H1 (cell line): ENCODE data around the gene TET1. TPM values are rescaled to one million over a fixed set of nuclear protein-coding genes. Genes with fewer than 3 reads are reported as not detected.
A peak's percentile ranks its signal among the peaks of the same experiment; 100 is the strongest.

Experiments
- ASH2L ChIP-seq: fragments of 200-600, 300-600 bp; sonication (generic); IDR thresholded peaks from one replicate; pipeline ENCODE4 v1.7.1; 2017; ENCODE audit warnings: low read length
- ATF3 ChIP-seq: IDR thresholded peaks from 2 replicates; pipeline ENCODE4 v1.6.1; 2011; ENCODE audit warnings: low read depth, mild to moderate bottlenecking, low read length; ENCODE audit not compliant: insufficient read depth
- BACH1 ChIP-seq: IDR thresholded peaks from 2 replicates; pipeline ENCODE4 v1.6.1; 2012; ENCODE audit warnings: low read length, improper control_type of control experiment
- CBX8 ChIP-seq: fragments of 300-800, 300-1000 bp; sonication (generic); IDR thresholded peaks from 2 replicates; pipeline ENCODE4 v1.7.1; 2016; ENCODE audit warnings: low read depth, low read length, borderline replicate concordance
- CHD1 ChIP-seq: IDR thresholded peaks from 2 replicates; pipeline ENCODE4 v1.6.1; 2012; ENCODE audit warnings: low read depth, low read length, improper control_type of control experiment
- E2F6 ChIP-seq: IDR thresholded peaks from 2 replicates; pipeline ENCODE4 v1.6.1; 2012; ENCODE audit warnings: inconsistent platforms
- EGR1 ChIP-seq: IDR thresholded peaks from 2 replicates; pipeline ENCODE4 v1.6.1; 2011; ENCODE audit warnings: low read depth, low read length, borderline replicate concordance
- GABPA ChIP-seq: IDR thresholded peaks from 2 replicates; pipeline ENCODE4 v1.6.1; 2011; ENCODE audit warnings: mild to moderate bottlenecking, low read length, moderate library complexity, borderline replicate concordance; ENCODE audit not compliant: insufficient read depth
- HDAC2 ChIP-seq, 2 experiments: fragments of 300-600 bp in 1 of 2; sonication (generic) in 1 of 2; IDR thresholded peaks; 2 replicates each; pipeline ENCODE4 v1.6.1; 2011 to 2012; ENCODE audit warnings: low read depth in 2 of 2, low read length in 2 of 2, mild to moderate bottlenecking in 2 of 2, moderate library complexity in 2 of 2, borderline replicate concordance in 1 of 2, inconsistent platforms in 1 of 2
- MAX ChIP-seq: IDR thresholded peaks from 2 replicates; pipeline ENCODE4 v1.6.1; 2012; ENCODE audit warnings: inconsistent platforms
- POLR2A ChIP-seq, 2 experiments: IDR thresholded peaks; 1 replicate in 1 of 2; 2 replicates in 1 of 2; pipeline ENCODE4 v1.6.1; 2011; ENCODE audit warnings: low read depth in 2 of 2, low read length in 2 of 2, mild to moderate bottlenecking in 2 of 2; ENCODE audit errors: control extremely low read depth in 1 of 2
- POLR2AphosphoS5 ChIP-seq: IDR thresholded peaks from 2 replicates; pipeline ENCODE4 v1.6.1; 2011; ENCODE audit warnings: low read depth, low read length
- RBBP5 ChIP-seq: IDR thresholded peaks from 2 replicates; pipeline ENCODE4 v1.7.1; 2012; ENCODE audit warnings: low read depth, mild to moderate bottlenecking, inconsistent platforms, low read length, moderate library complexity, borderline replicate concordance
- SIN3A ChIP-seq, 2 experiments: IDR thresholded peaks in 1 of 2; conservative IDR thresholded peaks in 1 of 2; 2 replicates each; pipeline ENCODE4 v1.6.1; 2011 to 2012; ENCODE audit warnings: low read length in 2 of 2, improper control_type of control experiment in 1 of 2, low read depth in 1 of 2, mild to moderate bottlenecking in 1 of 2
- SIRT6 ChIP-seq: IDR thresholded peaks from one replicate; pipeline ENCODE4 v1.7.1; 2012; ENCODE audit warnings: low read length, inconsistent platforms
- SUZ12 ChIP-seq: fragments of 200-600 bp; sonication (generic); IDR thresholded peaks from 2 replicates; pipeline ENCODE4 v1.6.1; 2012; ENCODE audit warnings: mild to moderate bottlenecking, inconsistent platforms, low read length, moderate library complexity, mixed read lengths
- TAF1 ChIP-seq: IDR thresholded peaks from 2 replicates; pipeline ENCODE4 v1.6.1; 2011; ENCODE audit warnings: mild to moderate bottlenecking, low read depth, low read length
- TBP ChIP-seq: IDR thresholded peaks from 2 replicates; pipeline ENCODE4 v1.6.1; 2011; ENCODE audit warnings: low read depth, low read length, improper control_type of control experiment
- YY1 ChIP-seq: IDR thresholded peaks from 2 replicates; pipeline ENCODE4 v1.6.1; 2011; ENCODE audit warnings: low read depth, mild to moderate bottlenecking, low read length
- polyA plus RNA-seq, 7 experiments: library from polyadenylated mRNA; depleted of rRNA in 3 of 7; stranded (reverse) in 5 of 7; unstranded in 2 of 7; fragments of >200 nt in 5 of 7; fragments of 200-250 nt in 2 of 7; gene quantifications; 1 replicate in 5 of 7; 2 replicates in 1 of 7; 4 replicates in 1 of 7; pipeline versions ENCODE4 v1.2.1 to v1.2.3, GENCODE V29; 2011 to 2013; ENCODE audit warnings: missing spikeins in 2 of 7, mixed read lengths in 2 of 7
- total RNA-seq: library from RNA; stranded (reverse); fragmentation: NEBNext Ultra II Directional; extraction: Animal tissue kit (Norgen Biotek cat#: 25700); gene quantifications from 2 replicates; pipeline ENCODE4 v1.2.1, GENCODE V29; 2021

Gene TET1
- total and polyA plus RNA-seq, 2 of the 8 experiments (the other 6 are each of a cell fraction or from before 2014, with no cell fraction given) = 15.2 to 69.3 TPM

GRCh38 chr10:68562661-68563570, 2.8 kb downstream of the TET1 start (continued):
- TF ChIP-seq SIRT6 = no peak
- TF ChIP-seq ATF3 = no peak
- TF ChIP-seq TAF1 = peak; percentile 23; the same call in 1 of the 2 replicates
- TF ChIP-seq EGR1 = 0 out of 2 replicates have a peak, but pooled peaks have one; percentile 27
- TF ChIP-seq POLR2A (IDR thresholded peaks at IDR 0.05; ENCODE audit: control extremely low read depth in 1 of 2, low read depth in 2 of 2, low read length in 2 of 2) = no peak
- peak; percentile 19; the same call in 1 of the 2 replicates for TF ChIP-seq CHD1
- TF ChIP-seq BACH1 = no peak
- peak; percentile 44; the same call in 1 of the 2 replicates for TF ChIP-seq TBP
- TF ChIP-seq E2F6 = peak; percentile 58; the same call in 1 of the 2 replicates
- TF ChIP-seq GABPA = no peak
- TF ChIP-seq POLR2AphosphoS5 = no peak
- peak; percentile 65 for TF ChIP-seq MAX
- no peak for TF ChIP-seq CBX8
- TF ChIP-seq RBBP5 = no peak
- TF ChIP-seq ASH2L = peak; percentile 12
- peak; percentile 50 to 54; a peak in 1 of 4 replicates for TF ChIP-seq SIN3A (conservative IDR thresholded peaks at IDR 0.05 in 1 of 2, IDR thresholded peaks at IDR 0.05 in 1 of 2; ENCODE audit: low read depth in 1 of 2, low read length in 2 of 2)
- peak; percentile 82 for TF ChIP-seq YY1
- TF ChIP-seq HDAC2 (IDR thresholded peaks at IDR 0.05; ENCODE audit: borderline replicate concordance in 1 of 2, low read depth in 2 of 2, low read length in 2 of 2) = peak in 1 of 2 experiments; percentile 68; a peak in 1 of 4 replicates
- TF ChIP-seq SUZ12 = no peak
